Measurements from ENCODE around the gene MBD3L5.

DNA sequence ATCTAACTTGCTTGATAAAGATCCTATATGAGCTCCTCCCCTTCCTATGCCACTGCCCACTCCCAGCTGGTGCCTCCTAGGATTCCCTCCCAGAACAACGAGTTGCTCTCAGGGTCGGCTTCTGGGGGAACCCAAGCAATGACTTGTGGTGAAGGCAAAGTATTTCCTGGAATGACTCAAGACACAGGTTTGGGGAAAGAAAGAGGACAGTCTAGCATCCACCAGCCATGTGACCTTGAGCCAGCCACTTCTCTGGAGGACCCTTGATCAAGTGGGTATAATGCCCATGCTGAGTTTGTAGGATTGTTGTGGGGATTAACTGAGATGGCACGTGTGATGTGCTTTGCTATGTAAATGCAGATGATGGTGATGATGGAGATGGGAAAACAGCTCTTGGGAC lies 42.1 kb upstream of the MBD3L5 start:
- TF ChIP-seq, protein P1, sequence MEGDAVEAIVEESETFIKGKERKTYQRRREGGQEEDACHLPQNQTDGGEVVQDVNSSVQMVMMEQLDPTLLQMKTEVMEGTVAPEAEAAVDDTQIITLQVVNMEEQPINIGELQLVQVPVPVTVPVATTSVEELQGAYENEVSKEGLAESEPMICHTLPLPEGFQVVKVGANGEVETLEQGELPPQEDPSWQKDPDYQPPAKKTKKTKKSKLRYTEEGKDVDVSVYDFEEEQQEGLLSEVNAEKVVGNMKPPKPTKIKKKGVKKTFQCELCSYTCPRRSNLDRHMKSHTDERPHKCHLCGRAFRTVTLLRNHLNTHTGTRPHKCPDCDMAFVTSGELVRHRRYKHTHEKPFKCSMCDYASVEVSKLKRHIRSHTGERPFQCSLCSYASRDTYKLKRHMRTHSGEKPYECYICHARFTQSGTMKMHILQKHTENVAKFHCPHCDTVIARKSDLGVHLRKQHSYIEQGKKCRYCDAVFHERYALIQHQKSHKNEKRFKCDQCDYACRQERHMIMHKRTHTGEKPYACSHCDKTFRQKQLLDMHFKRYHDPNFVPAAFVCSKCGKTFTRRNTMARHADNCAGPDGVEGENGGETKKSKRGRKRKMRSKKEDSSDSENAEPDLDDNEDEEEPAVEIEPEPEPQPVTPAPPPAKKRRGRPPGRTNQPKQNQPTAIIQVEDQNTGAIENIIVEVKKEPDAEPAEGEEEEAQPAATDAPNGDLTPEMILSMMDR (IDR thresholded peaks at IDR 0.05; ENCODE audit: extremely low read depth in 1 of 2, insufficient read depth in 1 of 2, low read depth in 1 of 2, low read length in 2 of 2): no peak
- no peak for TF ChIP-seq FOS (IDR thresholded peaks at IDR 0.05; ENCODE audit: borderline replicate concordance, insufficient read depth, low read length)
- TF ChIP-seq POLR2A (IDR thresholded peaks at IDR 0.05; ENCODE audit: low read depth, low read length): no peak

Measured in endothelial cell of umbilical vein (primary cell).